ENCODE measurements around the gene SUCLG2.

The SUCLG2 gene

GRCh38 chr3:67453628-67454027, 200.8 kb downstream of the SUCLG2 start:
- DNase-seq (ENCODE audit: low spot score): no peak
- no peak for TF ChIP-seq CTCF (IDR thresholded peaks at IDR 0.05; ENCODE audit: extremely low read depth, missing control alignments)

DNA sequence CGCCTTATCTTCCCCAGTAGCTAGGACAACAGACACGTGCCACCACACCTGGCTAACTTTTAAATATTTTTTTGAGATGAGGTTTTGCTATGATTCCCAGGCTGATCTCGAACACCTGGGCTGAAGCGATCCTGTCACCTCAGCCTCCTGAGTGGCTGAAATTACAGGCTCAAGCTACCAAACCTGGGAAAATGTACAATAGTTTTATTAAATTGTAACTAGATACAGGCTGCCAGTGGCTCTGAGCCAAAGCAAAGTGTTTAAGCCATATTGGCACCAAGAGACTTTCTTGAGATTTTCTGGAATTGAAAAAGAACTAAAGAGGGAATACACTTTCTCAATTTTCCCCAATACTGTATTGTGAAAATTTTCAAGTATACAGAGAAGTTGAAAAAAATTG, 204.3 kb downstream of the SUCLG2 start:
- no peak for DNase-seq (ENCODE audit: low spot score)
- no peak for TF ChIP-seq CTCF (IDR thresholded peaks at IDR 0.05; ENCODE audit: extremely low read depth, missing control alignments)

DNA sequence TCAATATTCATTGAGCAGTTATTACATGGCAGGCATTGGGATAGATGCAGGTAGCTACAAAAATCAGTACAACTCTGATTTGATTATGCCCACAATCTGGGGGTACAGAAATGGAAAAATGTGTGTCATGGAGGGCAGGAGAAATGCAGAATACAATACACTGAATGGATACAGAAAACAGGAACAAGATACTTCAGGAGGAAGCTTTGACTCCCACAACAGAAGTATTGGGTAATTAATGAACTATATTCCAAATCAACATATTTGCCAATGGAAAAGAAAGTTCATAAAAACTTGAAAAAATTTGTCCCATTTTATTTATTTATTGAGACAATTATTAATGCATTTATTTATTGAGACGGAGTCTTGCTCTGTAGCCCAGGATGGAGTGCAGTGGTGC, 207.0 kb downstream of the SUCLG2 start:
- TF ChIP-seq CTCF (IDR thresholded peaks at IDR 0.05; ENCODE audit: extremely low read depth, missing control alignments): no peak
- DNase-seq (ENCODE audit: low spot score): no peak

DNA sequence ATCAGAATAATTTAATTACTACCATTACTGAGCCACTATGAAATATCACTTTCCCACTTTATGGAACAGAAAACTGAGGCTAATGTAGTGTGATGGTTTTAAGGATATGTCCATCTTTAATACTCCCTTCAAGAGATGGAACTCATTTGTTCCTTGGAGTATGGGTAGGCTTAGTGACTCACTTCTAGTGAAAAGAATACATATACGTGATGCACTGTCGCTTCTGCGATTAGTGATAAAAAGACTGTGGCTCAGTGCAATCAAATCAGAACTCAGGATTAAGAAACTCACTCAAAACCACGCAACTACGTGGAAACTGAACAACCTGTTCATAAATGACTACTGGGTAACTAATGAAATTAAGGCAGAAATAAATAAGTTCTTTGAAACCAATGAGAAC, 216.6 kb downstream of the SUCLG2 start:
- no peak for DNase-seq (ENCODE audit: low spot score)
- no peak for TF ChIP-seq CTCF (IDR thresholded peaks at IDR 0.05; ENCODE audit: extremely low read depth, missing control alignments)

GRCh38 chr3:67437090-67437489, 217.3 kb downstream of the SUCLG2 start:
- TF ChIP-seq CTCF (IDR thresholded peaks at IDR 0.05; ENCODE audit: extremely low read depth, missing control alignments): no peak
- DNase-seq (ENCODE audit: low spot score): no peak

- TF ChIP-seq CTCF (IDR thresholded peaks at IDR 0.05; ENCODE audit: extremely low read depth, missing control alignments): no peak
- no peak for DNase-seq (ENCODE audit: low spot score)
Observed at GRCh38 chr3:67433109-67433508, 221.3 kb downstream of the SUCLG2 start.

DNA sequence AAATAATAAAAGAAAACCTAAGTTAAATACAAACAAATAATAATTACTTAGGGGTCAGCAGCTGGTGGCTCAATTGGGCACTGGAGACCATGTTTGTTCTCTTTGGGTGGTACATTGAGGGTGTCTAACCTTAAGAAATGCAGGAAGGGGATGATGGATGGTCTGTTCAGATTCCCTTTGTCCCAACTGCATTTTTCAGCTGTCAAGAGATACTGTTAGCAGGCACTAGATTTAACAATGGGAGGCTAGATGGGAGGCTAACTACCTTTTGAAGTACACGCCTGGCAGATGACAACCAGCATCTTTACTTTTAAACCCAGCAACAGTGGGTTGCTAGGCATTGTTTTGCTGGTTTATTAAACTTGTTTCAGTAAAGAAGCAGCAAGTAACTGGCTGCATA, 222.5 kb downstream of the SUCLG2 start:
- DNase-seq (ENCODE audit: low spot score): no peak
- TF ChIP-seq CTCF (IDR thresholded peaks at IDR 0.05; ENCODE audit: extremely low read depth, missing control alignments): no peak
